Measurements from ENCODE around the gene CTPS2. TPM values are rescaled to one million over a fixed set of nuclear protein-coding genes. Genes with fewer than 3 reads are reported as not detected.
"Not testable (repeated sequence)": the region's sequence is repeated elsewhere in the genome, so short reads cannot be mapped to it uniquely, and the experiment has no call there.

Gene CTPS2
- total and polyA plus RNA-seq, 8 donors, result 2.3 to 34.3 (median 10.3) TPM

GRCh38 chrX:16577483-16578029 lies 134.9 kb downstream of the CTPS2 start:
- TF ChIP-seq, protein P1, sequence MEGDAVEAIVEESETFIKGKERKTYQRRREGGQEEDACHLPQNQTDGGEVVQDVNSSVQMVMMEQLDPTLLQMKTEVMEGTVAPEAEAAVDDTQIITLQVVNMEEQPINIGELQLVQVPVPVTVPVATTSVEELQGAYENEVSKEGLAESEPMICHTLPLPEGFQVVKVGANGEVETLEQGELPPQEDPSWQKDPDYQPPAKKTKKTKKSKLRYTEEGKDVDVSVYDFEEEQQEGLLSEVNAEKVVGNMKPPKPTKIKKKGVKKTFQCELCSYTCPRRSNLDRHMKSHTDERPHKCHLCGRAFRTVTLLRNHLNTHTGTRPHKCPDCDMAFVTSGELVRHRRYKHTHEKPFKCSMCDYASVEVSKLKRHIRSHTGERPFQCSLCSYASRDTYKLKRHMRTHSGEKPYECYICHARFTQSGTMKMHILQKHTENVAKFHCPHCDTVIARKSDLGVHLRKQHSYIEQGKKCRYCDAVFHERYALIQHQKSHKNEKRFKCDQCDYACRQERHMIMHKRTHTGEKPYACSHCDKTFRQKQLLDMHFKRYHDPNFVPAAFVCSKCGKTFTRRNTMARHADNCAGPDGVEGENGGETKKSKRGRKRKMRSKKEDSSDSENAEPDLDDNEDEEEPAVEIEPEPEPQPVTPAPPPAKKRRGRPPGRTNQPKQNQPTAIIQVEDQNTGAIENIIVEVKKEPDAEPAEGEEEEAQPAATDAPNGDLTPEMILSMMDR (IDR thresholded peaks at IDR 0.05), result no peak
- TF ChIP-seq POLR2A (IDR thresholded peaks at IDR 0.05), result no peak
- no peak for TF ChIP-seq POLR2AphosphoS5 (IDR thresholded peaks at IDR 0.05)
- no peak for TF ChIP-seq EP300 (IDR thresholded peaks at IDR 0.05)
- Histone ChIP-seq H3K4me1 (no peaks in the 10 kb centered on the region), H3K36me3 (no peaks in the 10 kb centered on the region), H3K4me3 (no peak overlapping the region), H3K27ac (no peak overlapping the region), H3K27me3 (no peaks in the 10 kb centered on the region), H3K9me3 (peaks cover 0 to 12% (median 2%) of the 10 kb centered on the region in 4 donors)
- DNase-seq, result no peak
- intact Hi-C loops (cut with DNase I; ENCODE audit: low total_unique reads), result no loop called here
- 69 to 96% (median 83%) methylated on average over 2 of the region's 2 CpGs for WGBS, 5 donors

- H3K9me3 ChIP-seq; H3K4me3 ChIP-seq; H3K36me3 ChIP-seq; intact Hi-C loops (cut with DNase I; ENCODE audit: low total_unique reads); H3K4me1 ChIP-seq; H3K27ac ChIP-seq; H3K27me3 ChIP-seq; DNase-seq: not testable (repeated sequence)
- 97 to 98% (median 97%) methylated on average over 12 to 35 of the region's 35 CpGs; no CpG with 5 or more reads in 1 of the 5 donors for WGBS, 5 donors
Measured at GRCh38 chrX:16575388-16575787, 137.1 kb downstream of the CTPS2 start.

- Histone ChIP-seq H3K4me3 (no peak overlapping the region), H3K36me3 (no peaks in the 10 kb centered on the region), H3K9me3 (no peaks in the 10 kb centered on the region), H3K27ac (no peak overlapping the region), H3K27me3 (no peaks in the 10 kb centered on the region), H3K4me1 (no peaks in the 10 kb centered on the region)
- intact Hi-C loops (cut with DNase I; ENCODE audit: low total_unique reads), result no loop called here
- TF ChIP-seq POLR2A (IDR thresholded peaks at IDR 0.05), result no peak
- TF ChIP-seq, protein P1 (IDR thresholded peaks at IDR 0.05), result no peak
- no peak for TF ChIP-seq EP300 (IDR thresholded peaks at IDR 0.05)
- TF ChIP-seq POLR2AphosphoS5 (IDR thresholded peaks at IDR 0.05), result no peak
- WGBS, 5 donors, result 83 to 90% (median 88%) methylated on average over 1 of the region's 1 CpG
- DNase-seq, result no peak
Measured at GRCh38 chrX:16573781-16574180, 138.7 kb downstream of the CTPS2 start.

DNA sequence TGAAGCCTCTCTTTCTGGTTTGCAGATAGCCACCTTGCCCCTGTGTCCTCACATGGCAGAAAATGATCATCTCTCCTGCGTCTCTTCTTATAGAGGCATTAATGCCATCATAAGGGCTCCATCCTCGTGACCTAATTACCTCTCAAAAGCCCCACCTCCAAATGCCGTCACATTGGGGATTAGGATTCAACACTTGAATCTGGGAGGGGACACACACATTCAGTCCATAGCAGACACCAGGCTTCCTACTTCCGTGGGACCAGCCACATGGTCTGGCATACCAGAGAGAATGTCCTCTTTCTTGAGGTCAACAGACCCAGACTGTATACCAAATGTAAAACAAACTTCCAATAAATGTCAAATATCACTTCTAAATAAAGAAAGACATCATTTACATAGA lies 144.8 kb downstream of the CTPS2 start:
- intact Hi-C loops (cut with DNase I; ENCODE audit: low total_unique reads), result no loop called here
- Histone ChIP-seq H3K27me3 (no peaks in the 10 kb centered on the region), H3K27ac (no peak overlapping the region), H3K9me3 (no peaks in the 10 kb centered on the region), H3K4me3 (no peak overlapping the region), H3K4me1 (no peaks in the 10 kb centered on the region), H3K36me3 (no peaks in the 10 kb centered on the region)
- no peak for DNase-seq
- TF ChIP-seq, protein P1 (IDR thresholded peaks at IDR 0.05), result no peak
- no peak for TF ChIP-seq POLR2AphosphoS5 (IDR thresholded peaks at IDR 0.05)
- TF ChIP-seq POLR2A (IDR thresholded peaks at IDR 0.05), result no peak
- no peak for TF ChIP-seq EP300 (IDR thresholded peaks at IDR 0.05)
- WGBS, 5 donors, result 87 to 100% (median 91%) methylated on average over 4 of the region's 4 CpGs

GRCh38 chrX:16566571-16566970 lies 145.9 kb downstream of the CTPS2 start:
- Histone ChIP-seq H3K27me3 (no peaks in the 10 kb centered on the region), H3K9me3 (no peaks in the 10 kb centered on the region), H3K4me1 (no peaks in the 10 kb centered on the region), H3K4me3 (no peak overlapping the region), H3K27ac (no peak overlapping the region), H3K36me3 (no peaks in the 10 kb centered on the region)
- intact Hi-C loops (cut with DNase I; ENCODE audit: low total_unique reads), result no loop called here
- TF ChIP-seq POLR2AphosphoS5 (IDR thresholded peaks at IDR 0.05) (no peak), POLR2A (IDR thresholded peaks at IDR 0.05) (no peak), EP300 (IDR thresholded peaks at IDR 0.05) (no peak)
- TF ChIP-seq, protein P1 (IDR thresholded peaks at IDR 0.05), result no peak
- 69 to 81% (median 72%) methylated on average over 3 of the region's 3 CpGs for WGBS, 5 donors
- no peak for DNase-seq

All from stomach (tissue), 9 donors.